HepG2 (cell line): Measurements from ENCODE around the gene MGAT5. TPM values are rescaled to one million over a fixed set of nuclear protein-coding genes. Genes with fewer than 3 reads are reported as not detected.

ENCODE experiments used
- ATAC-seq: fragments of 200-7000 bp; cut with Tn5 transposase; 3 replicates; pipeline ENCODE4 v1.9.1; 2020; ENCODE audit warnings: mild to moderate bottlenecking, moderate library complexity
- BruUV-seq: library from RNA; stranded (reverse); fragments of 400-500 nt; replicated peaks from 2 replicates; lab custom pipeline; 2021; lab: Mats Ljungman, UMichigan
- CTCF ChIA-PET: fragments of 300-600 bp; formaldehyde crosslinking; extraction: SDS; loops from one replicate; lab custom pipeline; 2021; ENCODE audit warnings: low total read pairs, inconsistent platforms, low intra/inter-chr PET ratio; lab: Yijun Ruan, JAX
- POLR2A ChIA-PET: fragments of 350-600 bp; sonication (Branson Sonifier 250); formaldehyde crosslinking; loops from one replicate; lab custom pipeline; 2020; ENCODE audit warnings: antibody characterized with exemption, inconsistent platforms; lab: Yijun Ruan, JAX
- DNase-seq: peaks from one replicate; pipeline ENCODE4 v3.0.0-alpha.2; 2015; ENCODE audit warnings: low spot score
- FAIRE-seq: peaks from 3 replicates; lab custom pipeline; 2011; peaks lifted over from hg19 to GRCh38; lab: Jason Lieb, UNC
- H2AFZ ChIP-seq: one replicate; pipeline ENCODE4 v1.6.1; 2011; ENCODE audit warnings: low read length, inconsistent platforms
- H3K27ac ChIP-seq: fragments of 300-600 bp; 3 replicates; pipeline ENCODE4 v1.8.0; 2011; ENCODE audit warnings: mixed run types, mild to moderate bottlenecking, mixed read lengths, low read length, inconsistent platforms; ENCODE audit not compliant: insufficient read depth; ENCODE audit errors: extremely low read length
- H3K27me3 ChIP-seq, 2 experiments: fragments of 200-600 bp in 1 of 2; 2 replicates in 1 of 2; 3 replicates in 1 of 2; pipeline versions ENCODE4 v1.6.0 to v1.8.0; 2011; ENCODE audit warnings: low read length in 2 of 2, mild to moderate bottlenecking in 2 of 2, moderate library complexity in 2 of 2, inconsistent platforms in 1 of 2; ENCODE audit not compliant: insufficient read depth in 2 of 2, control insufficient read depth in 1 of 2
- H3K36me3 ChIP-seq, 2 experiments: fragments of 200-600 bp in 1 of 2; replicated peaks in 1 of 2; 2 replicates in 1 of 2; 3 replicates in 1 of 2; pipeline versions ENCODE4 v1.5.1 to v1.8.0; 2011; ENCODE audit warnings: low read length in 2 of 2, inconsistent platforms in 1 of 2; ENCODE audit not compliant: insufficient read depth in 2 of 2, control insufficient read depth in 1 of 2
- H3K4me1 ChIP-seq: 2 replicates; pipeline ENCODE4 v1.5.1; 2012; ENCODE audit warnings: low read length, inconsistent platforms; ENCODE audit not compliant: insufficient read depth
- H3K4me2 ChIP-seq: 2 replicates; pipeline ENCODE4 v1.6.0; 2011; ENCODE audit warnings: low read depth, low read length, inconsistent platforms
- H3K4me3 ChIP-seq, 3 experiments: fragments of 200-600 bp in 1 of 3; sonication (generic), shearing (Covaris generic) in 1 of 3; replicated peaks in 1 of 3; 2 replicates each; pipeline ENCODE4 v1.5.1; 2011 to 2016; ENCODE audit warnings: low read length in 3 of 3, inconsistent platforms in 2 of 3, low read depth in 2 of 3, mild to moderate bottlenecking in 2 of 3, control low read depth in 1 of 3, mixed read lengths in 1 of 3; ENCODE audit not compliant: insufficient read depth in 1 of 3
- H3K79me2 ChIP-seq: one replicate; pipeline ENCODE4 v1.6.1; 2011; ENCODE audit warnings: low read length, inconsistent platforms; ENCODE audit not compliant: insufficient read depth
- H3K9ac ChIP-seq: 2 replicates; pipeline ENCODE4 v1.6.0; 2011; ENCODE audit warnings: mild to moderate bottlenecking, low read depth, low read length, inconsistent platforms; ENCODE audit not compliant: insufficient read depth
- H3K9me3 ChIP-seq: 2 replicates; pipeline ENCODE4 v1.5.1; 2012; ENCODE audit warnings: mild to moderate bottlenecking, low read length
- H4K20me1 ChIP-seq: 2 replicates; pipeline ENCODE4 v1.6.0; 2011; ENCODE audit warnings: inconsistent platforms, mild to moderate bottlenecking, low read length, moderate library complexity; ENCODE audit not compliant: insufficient read depth
- ARID3A ChIP-seq: IDR thresholded peaks from 2 replicates; pipeline ENCODE4 v1.6.1; 2012; ENCODE audit warnings: low read depth, low read length, improper control_type of control experiment
- ARNTL ChIP-seq: sonication (generic); formaldehyde crosslinking; IDR thresholded peaks from 2 replicates; pipeline ENCODE4 v1.4.0; 2020; ENCODE audit warnings: mild to moderate bottlenecking, missing genetic modification reagents
- DMTF1 ChIP-seq: sonication (generic); formaldehyde crosslinking; IDR thresholded peaks from 2 replicates; pipeline ENCODE4 v1.4.0; 2020; ENCODE audit warnings: mild to moderate bottlenecking, missing genetic modification reagents
- FLYWCH1 ChIP-seq: sonication (generic); formaldehyde crosslinking; IDR thresholded peaks from 2 replicates; pipeline ENCODE4 v1.8.1; 2023; ENCODE audit warnings: mild to moderate bottlenecking, missing genetic modification reagents
- SAP130 ChIP-seq: IDR thresholded peaks from 2 replicates; pipeline ENCODE4 v1.6.1; 2016; ENCODE audit warnings: low read depth
- SP2 ChIP-seq: sonication (generic); formaldehyde crosslinking; IDR thresholded peaks from 2 replicates; pipeline ENCODE4 v1.5.1; 2020; ENCODE audit warnings: mild to moderate bottlenecking, missing genetic modification reagents
- STAT6 ChIP-seq: sonication (generic); formaldehyde crosslinking; IDR thresholded peaks from 2 replicates; pipeline ENCODE4 v1.4.0; 2020; ENCODE audit warnings: missing genetic modification reagents, mild to moderate bottlenecking, borderline replicate concordance
- ZFYVE20 ChIP-seq: sonication (generic); formaldehyde crosslinking; IDR thresholded peaks from 2 replicates; pipeline ENCODE4 v1.8.0; 2023; ENCODE audit warnings: low read depth, mild to moderate bottlenecking, moderate library complexity, missing genetic modification reagents, borderline replicate concordance
- ZNF317 ChIP-seq: sonication (generic); formaldehyde crosslinking; IDR thresholded peaks from 2 replicates; pipeline ENCODE4 v1.5.0; 2020; ENCODE audit warnings: mild to moderate bottlenecking, missing genetic modification reagents
- ZNF556 ChIP-seq: sonication (generic); formaldehyde crosslinking; IDR thresholded peaks from 2 replicates; pipeline ENCODE4 v1.4.0; 2020; ENCODE audit warnings: mild to moderate bottlenecking, missing genetic modification reagents, borderline replicate concordance
- ZNF597 ChIP-seq: sonication (generic); formaldehyde crosslinking; IDR thresholded peaks from 2 replicates; pipeline ENCODE4 v1.5.0; 2020; ENCODE audit warnings: missing genetic modification reagents
- ZSCAN5A ChIP-seq: sonication (generic); formaldehyde crosslinking; IDR thresholded peaks from 2 replicates; pipeline ENCODE4 v1.8.0; 2022; ENCODE audit warnings: mild to moderate bottlenecking, missing genetic modification reagents, borderline replicate concordance
- WGBS: methylation state at CpG from one replicate; pipeline ENCODE4 v1.1.6; 2017; ENCODE audit warnings: low lambda C conversion rate; 5-methylcytosine and 5-hydroxymethylcytosine counted together
- in situ Hi-C: cut with HindIII; loops from 2 replicates; pipeline ENCODE4 v1.10.0; 2017; ENCODE audit warnings: low pct_unique_long_range_greater_than_20kb; ENCODE audit not compliant: extremely low pct_ligation_motif_present
- intact Hi-C: fragments of 100-400 bp; cut with micrococcal nuclease; formaldehyde crosslinking; loops from one replicate; pipeline ENCODE4 v1.10.0; 2022; ENCODE audit not compliant: unreplicated experiment
- polyA plus RNA-seq, 8 experiments: library from polyadenylated mRNA; depleted of rRNA in 3 of 8; stranded (reverse) in 7 of 8; unstranded in 1 of 8; fragments of >200 nt; fragmentation: Illumina TruSeq in 4 of 8; extraction: Trizol in 4 of 8; gene quantifications; 2 replicates each; pipeline versions ENCODE4 v1.2.1 to v1.2.3, GENCODE V29; 2011 to 2016; ENCODE audit warnings: low read depth in 4 of 8, missing spikeins in 1 of 8, mixed read lengths in 1 of 8; ENCODE audit not compliant: insufficient read depth in 1 of 8
- total RNA-seq, 5 experiments: library from RNA; depleted of rRNA; stranded (reverse); fragments of >200 nt; fragmentation: Illumina TruSeq; extraction: Trizol; gene quantifications; 2 replicates each; pipeline ENCODE4 v1.2.3, GENCODE V29; 2016; ENCODE audit warnings: low read depth in 1 of 5

Gene MGAT5
- total and polyA plus RNA-seq, 2 of the 13 experiments (the other 11 are each of a cell fraction or from before 2014, with no cell fraction given), result 33.1 to 60.2 TPM

GRCh38 chr2:134269230-134269629 is 15.4 kb downstream of the MGAT5 start (continued):
- no peak for TF ChIP-seq ARID3A

- FAIRE-seq (no peak), DNase-seq (no peak), ATAC-seq (no peak)
- intact Hi-C loops, result no loop called here
- Histone ChIP-seq H3K9me3 (no peaks in the 10 kb centered on the region), H3K79me2 (no peaks in the 10 kb centered on the region), H3K36me3 (peaks cover 3 to 29% of the 10 kb centered on the region in 2 experiments), H3K4me1 (no peaks in the 10 kb centered on the region), H3K4me3 (no peak overlapping the region), H3K27ac (no peak overlapping the region), H3K4me2 (no peak overlapping the region), H4K20me1 (no peaks in the 10 kb centered on the region), H3K9ac (no peak overlapping the region), H2AFZ (no peak overlapping the region), H3K27me3 (no peaks in the 10 kb centered on the region)
- ChIA-PET CTCF (no interaction called here), POLR2A (no interaction called here)
- 94% methylated on average over 7 of the region's 7 CpGs for WGBS
- BruUV-seq, result no TSS peak
- in situ Hi-C loops, result no loop called here
- TF ChIP-seq ZNF317 (no peak), SP2 (CRISPR knock-in tag) (no peak), ZFYVE20 (CRISPR knock-in tag) (no peak), DMTF1 (CRISPR knock-in tag) (no peak), ZSCAN5A (no peak), ZNF556 (CRISPR knock-in tag) (no peak), SAP130 (CRISPR knock-in tag) (no peak), FLYWCH1 (CRISPR knock-in tag) (no peak), ZNF597 (CRISPR knock-in tag) (no peak), STAT6 (CRISPR knock-in tag) (no peak), ARNTL (CRISPR knock-in tag) (no peak)
Measured at GRCh38 chr2:134269972-134270735, 16.3 kb downstream of the MGAT5 start.
